HG03280 (cell line): ENCODE results near the gene DISC1.

ENCODE experiments used
- ATAC-seq: cut with Tn5 transposase; IDR thresholded peaks from one replicate; pipeline ENCODE4 v1.9.1; 2021; ENCODE audit warnings: mild to moderate bottlenecking, moderate library complexity; ENCODE audit not compliant: unreplicated experiment

The DISC1 gene

GRCh38 chr1:231844986-231845502 is 218.5 kb downstream of the DISC1 start:
- no peak for ATAC-seq

- no peak for ATAC-seq
These were observed 221.2 kb downstream of the DISC1 start for GRCh38 chr1:231847612-231848397.

DNA sequence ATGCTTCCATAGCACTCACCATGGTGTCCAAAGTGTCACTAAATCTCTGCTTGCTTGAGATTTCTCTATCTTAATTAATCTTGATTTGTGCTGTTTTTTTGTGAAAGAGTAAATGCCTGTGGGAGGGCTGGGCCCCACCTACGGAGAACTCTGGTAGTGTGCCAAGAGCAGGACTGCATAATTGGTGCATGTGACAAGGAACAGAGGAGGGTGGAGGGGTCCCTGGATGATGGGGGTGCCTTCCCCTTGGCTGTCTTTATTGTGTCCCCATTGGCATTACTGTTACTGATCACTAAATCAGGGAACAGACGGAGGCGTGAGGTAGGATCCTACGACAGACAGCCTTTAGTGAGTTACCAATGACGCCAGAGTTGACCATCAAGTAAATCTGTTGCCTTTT is 223.4 kb downstream of the DISC1 start:
- ATAC-seq: no peak

- no peak for ATAC-seq
These were observed 224.2 kb downstream of the DISC1 start for GRCh38 chr1:231850786-231851185.

GRCh38 chr1:231853588-231854207 is 227.1 kb downstream of the DISC1 start:
- ATAC-seq: no peak

DNA sequence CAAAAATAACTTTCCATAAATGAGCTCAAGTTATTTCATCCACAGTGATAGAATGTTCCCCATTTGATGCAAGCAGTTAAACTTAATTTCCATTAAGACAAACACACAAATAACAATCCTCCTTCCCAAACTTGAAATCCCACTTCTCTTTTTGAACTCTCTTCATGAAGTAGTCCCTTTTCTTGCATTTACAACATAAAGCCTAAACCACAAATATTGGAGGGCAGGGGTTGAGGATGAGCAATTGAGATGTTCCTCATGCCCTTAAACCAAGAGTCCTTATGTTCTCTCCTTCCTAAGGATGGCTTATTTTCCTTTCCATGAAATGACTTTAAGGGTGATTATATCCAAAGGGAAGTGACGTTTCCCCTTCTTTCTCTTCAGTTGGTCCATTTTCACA is 228.8 kb downstream of the DISC1 start:
- no peak for ATAC-seq

- ATAC-seq: no peak
These were observed 229.3 kb downstream of the DISC1 start for GRCh38 chr1:231855926-231856325.

DNA sequence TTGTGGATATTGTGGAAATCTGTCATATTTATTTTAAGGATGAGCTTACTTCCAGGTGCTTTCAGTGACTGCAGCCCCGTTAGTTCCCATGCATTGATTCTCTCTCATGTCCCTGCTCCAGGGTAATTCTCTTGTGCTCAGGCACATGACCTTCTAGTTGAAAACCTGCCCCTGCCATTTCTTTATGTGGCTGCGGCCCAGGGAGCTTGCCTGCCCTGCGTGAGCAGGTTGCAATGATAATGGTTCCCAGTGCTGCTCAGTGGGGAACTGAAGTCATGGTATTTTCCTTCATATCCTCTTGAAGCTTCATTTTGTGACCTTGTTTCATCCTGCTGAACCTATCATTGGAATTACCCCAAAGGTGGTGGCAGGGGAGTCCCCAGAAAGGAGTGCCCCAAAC is 229.8 kb downstream of the DISC1 start:
- ATAC-seq: no peak

DNA sequence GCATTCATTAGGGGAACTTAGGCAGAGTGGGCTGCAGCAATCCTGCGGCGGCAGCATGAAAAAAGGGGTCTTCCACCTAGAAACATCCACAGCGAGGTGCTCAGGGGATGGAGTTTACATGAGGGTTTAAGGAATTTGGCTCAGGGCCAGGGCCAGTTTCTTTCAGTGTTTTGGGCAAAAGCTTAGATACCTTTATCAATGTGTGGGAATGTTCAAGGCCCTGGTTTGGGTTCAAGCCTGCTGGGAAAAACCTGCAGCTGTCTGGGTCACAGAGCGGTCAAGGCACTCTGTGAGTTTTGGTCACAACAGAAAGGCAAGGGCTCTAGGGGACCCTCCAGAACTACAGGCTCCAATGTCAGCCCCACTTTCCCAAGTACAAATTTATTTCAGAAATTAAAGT is 230.3 kb downstream of the DISC1 start:
- no peak for ATAC-seq

DNA sequence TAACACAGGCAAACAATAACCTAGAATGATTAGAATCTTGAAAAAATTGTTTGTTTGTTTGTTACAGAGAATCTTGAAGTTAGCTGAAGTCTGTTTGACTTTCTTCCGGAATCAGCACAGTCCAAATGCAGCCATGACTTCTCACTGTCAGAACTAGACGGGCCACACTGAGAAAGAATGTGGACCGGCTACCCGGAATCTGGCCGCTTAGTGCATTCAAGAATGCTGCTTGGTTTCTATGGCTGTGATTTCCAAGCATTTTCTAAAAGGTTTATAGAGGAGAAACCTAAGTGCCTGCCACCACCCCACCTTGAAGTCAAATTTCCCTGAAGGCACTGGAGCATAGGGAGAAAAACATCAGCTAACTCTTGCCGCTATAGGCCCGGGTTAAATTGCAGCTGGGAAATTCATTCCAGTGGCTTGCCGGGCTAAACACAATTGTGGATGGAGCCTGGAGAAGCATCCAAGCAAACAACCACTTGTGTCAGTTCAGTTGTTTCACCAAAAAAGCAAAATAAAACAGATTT is 231.1 kb downstream of the DISC1 start:
- ATAC-seq: no peak

DNA sequence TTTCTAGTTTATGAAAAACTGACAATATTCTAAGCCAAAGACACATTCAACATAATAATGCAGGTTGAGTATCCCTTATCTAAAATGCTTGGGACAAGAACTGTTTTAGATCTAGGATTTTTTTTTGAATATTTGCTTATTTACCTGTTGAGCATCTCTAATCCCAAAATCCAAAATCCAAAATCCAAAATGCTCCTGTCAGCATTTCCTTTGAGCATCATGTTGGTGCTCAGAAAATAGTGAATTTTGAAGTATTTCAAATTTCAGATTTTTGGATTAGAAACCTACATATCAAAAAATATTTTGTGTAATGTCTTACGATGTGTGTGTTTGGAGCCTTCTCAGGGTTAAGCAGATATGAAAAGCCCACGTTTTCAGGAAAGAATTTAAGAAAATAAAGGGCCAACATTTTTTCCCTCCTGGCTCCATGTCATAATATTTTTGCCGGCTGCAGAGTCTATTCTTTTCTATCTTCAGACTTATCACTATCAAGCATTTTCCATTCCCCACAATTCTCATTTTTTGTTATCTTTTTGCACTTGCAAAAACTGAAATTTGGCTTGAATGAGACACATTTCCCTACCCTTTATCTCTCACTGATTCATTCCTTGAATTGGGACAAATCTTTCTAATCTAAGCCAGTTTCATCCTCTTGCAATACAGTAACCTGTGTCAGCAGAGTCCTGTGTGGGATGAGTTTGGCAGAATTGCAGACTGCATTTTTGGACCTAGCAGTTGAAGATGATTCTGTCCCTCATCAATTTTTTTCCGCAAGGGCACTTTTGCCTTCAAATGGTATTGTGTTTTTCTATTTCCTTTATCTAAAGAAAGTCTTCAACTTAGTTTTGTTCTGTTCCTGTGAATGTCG is 233.9 kb downstream of the DISC1 start:
- no peak for ATAC-seq

DNA sequence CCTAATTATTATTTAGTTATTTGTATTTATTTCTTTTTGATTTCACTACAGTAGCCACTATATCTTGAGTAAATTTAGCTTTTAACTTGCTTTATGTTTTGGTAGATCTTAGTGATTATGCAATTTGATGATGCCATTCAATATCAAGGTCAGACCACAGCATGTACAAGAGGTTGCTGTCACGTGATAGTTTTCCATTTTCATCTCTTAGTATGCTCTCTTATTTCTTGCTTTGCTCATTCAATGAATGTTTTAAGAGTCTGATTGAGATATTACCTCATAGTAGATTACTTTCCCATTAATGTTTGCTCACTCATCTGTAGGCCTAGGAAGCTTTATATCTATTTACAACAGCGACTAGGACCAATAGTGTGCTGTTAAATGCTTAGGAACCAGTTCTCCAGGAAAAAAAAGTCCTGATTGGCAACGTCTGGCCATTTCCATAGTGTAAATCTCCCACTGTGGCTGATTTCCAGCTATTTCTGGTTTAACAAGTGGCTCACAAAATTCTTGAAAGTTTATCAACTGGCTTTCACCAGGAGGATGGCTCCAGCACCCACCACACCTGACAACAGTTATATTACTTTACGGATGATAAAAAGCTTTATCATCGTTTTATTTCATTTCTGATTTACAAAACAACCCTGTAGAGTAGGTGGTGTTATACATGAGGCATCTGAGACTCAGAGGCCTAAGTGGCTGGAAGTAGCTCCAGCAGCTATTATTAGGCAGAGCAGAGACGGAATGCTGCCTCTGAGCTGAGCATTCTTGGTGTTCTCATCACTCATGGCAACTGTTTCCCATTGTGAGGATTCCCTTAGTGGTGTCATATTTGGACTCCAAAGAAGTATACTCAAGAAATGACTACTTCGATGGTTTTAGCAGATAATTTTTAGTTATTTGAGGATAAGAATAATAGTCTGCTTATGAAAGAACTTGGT is 235.2 kb downstream of the DISC1 start:
- ATAC-seq: no peak

GRCh38 chr1:231862611-231863010 is 236.0 kb downstream of the DISC1 start:
- ATAC-seq: no peak

DNA sequence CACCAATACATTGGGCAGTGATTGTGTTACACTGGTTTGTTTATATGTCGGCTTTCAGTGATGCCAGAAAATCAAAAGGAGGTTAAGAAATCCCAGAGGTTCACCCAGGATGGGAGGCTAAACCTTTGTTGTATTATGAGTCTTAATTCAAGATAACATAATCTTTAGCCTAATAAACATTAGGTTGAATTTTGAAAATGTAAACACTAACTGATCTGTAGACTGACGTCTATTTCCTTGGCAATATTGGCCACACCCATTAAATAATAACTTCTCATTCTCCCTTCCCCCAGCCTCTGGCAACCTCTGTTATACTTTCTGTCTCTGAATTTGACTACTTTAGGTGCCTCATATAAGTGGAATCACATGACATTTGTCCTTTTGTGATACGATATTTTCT is 238.7 kb downstream of the DISC1 start:
- ATAC-seq: no peak

DNA sequence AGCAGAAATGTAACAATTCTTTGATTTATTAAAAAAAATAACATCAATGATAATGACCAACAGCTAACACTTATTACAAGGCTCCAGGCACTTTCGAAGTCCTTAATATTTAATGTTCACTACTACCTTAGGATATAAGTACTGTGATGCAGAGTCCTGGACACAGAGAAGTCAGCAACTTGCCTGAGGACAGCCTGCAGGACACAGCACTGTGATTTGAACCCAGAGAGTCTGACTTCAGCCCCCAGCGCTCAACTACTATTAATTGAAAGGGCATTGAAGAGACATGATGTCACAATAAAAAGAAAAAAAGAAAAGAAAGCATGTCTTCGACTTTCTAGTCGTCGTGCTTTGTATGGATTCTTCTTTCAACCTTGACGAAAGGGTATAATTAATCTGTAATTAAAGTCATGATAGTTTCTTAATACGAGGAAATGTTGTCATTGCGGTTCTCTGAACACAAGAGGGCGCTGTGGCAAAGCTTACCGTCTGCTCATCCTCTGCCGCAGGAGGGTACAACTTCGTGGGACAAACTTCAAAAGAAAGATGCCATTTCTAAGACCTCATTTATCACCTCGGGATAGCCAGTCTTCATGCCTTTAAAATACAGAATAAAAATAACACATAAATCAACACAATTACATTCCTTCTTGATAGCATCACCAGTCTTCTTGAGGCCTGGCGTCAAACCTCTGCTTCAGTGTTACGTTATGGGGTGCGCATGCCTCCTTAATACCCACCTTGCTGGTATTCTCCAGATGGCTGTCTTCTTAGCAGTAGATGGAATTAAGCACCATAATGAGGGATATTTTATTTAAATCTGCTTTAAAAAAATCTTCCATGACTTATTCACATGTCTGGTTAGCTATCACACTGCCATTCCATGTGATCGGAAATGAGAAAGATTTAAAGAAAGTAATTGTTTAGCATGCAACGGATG is 240.1 kb downstream of the DISC1 start:
- ATAC-seq: no peak

DNA sequence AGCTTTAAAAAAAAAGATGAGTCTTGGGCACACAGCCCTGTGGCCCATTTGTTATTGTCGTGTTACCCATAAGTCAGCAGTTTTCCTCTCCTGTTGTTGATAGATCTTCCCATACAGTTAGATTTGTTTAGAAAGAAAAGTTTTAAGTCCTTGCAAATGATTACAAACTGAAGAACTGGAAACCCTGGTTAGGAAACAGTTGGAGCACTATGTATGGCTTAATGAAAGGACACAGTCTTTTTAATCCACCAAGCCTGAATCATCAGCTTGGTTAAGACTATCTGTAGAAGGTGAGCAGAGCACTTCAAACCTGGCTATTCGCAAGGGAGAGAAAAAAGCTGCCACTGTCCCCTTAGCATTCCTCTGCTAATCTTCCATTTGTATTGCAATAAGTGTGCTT is 241.0 kb downstream of the DISC1 start:
- ATAC-seq: no peak

DNA sequence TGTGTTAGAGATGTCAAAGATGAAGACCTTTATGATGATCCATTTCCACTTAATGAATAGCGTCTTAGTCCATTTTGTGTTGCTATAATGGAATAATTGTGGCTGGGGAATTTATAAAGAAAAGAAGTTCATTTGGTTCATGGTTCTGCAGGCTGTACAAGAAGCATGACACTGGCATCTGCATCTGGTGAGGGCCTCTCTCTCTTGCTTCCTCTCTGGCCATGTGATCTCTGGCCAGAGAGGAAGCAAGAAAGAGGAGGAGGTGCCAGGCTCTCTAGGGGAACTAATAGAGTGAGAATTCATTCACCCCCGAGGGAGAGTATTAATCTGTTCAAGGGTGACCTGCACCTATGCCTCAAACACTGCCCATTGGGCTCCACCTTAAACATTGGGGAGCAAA is 242.8 kb downstream of the DISC1 start:
- ATAC-seq: no peak

DNA sequence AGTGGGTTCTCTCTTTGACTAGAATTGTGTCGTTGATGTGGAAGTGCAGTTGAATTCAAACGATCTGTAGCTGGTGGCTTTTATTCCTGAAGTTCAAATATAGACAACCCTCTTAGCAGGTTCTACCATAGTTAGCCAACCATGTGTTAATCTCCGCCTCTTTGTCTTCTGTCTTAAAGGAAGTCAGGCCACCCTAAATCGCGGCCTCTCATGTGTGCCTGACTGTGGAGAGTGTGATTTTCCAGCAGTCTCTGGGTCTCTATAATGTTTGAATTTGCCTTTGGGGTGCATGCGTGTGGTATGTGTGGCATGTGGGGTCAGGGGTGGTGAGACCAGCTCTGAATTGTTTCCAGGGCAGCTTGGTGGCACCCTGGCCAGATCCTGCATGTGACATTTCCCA is 244.9 kb downstream of the DISC1 start:
- ATAC-seq: no peak

DNA sequence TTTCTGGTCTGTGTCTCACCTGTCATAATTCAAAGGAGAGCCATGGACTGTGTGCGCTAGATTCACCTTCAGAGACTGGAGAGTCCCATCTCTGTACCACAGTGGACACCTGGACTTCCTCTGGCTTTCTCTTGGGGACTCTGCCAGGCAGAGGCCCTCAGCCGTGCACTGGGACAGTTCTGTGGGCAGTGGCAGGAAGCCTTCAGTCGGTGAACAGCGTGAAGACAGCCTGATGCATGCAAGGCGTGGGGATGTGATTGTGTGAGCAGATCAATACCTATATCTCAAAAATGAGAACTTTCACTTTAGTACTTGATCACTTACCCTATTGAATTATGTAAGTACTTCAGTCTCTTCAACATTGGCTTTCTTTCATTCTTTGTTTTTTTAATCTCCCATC is 245.3 kb downstream of the DISC1 start:
- ATAC-seq: no peak
